Skeletal muscle tissue (tissue), 4 donors: ENCODE measurements around the gene CTNNBIP1. TPM values are rescaled to one million over a fixed set of nuclear protein-coding genes. Genes with fewer than 3 reads are reported as not detected.

Source experiments
- H3K27ac ChIP-seq: one replicate; pipeline ENCODE4 v1.7.0; 2013; ENCODE audit warnings: mild to moderate bottlenecking, low read depth, low read length, inconsistent platforms
- H3K27me3 ChIP-seq, 3 donors: one replicate each; pipeline ENCODE4 v1.7.0; 2013; ENCODE audit warnings: low read length in 3 of 3; ENCODE audit not compliant: control insufficient read depth in 3 of 3, insufficient read depth in 3 of 3
- H3K36me3 ChIP-seq, 3 donors: one replicate each; pipeline ENCODE4 v1.7.0; 2013; ENCODE audit warnings: low read length in 3 of 3; ENCODE audit not compliant: control insufficient read depth in 3 of 3, insufficient read depth in 3 of 3
- H3K4me1 ChIP-seq, 3 donors: one replicate each; pipeline ENCODE4 v1.7.0; 2013; ENCODE audit warnings: low read length in 3 of 3, mild to moderate bottlenecking in 3 of 3; ENCODE audit not compliant: control insufficient read depth in 3 of 3, insufficient read depth in 3 of 3
- H3K4me3 ChIP-seq, 3 donors: one replicate each; pipeline ENCODE4 v1.7.0; 2013; ENCODE audit warnings: low read length in 3 of 3
- H3K9ac ChIP-seq, 3 donors: one replicate each; pipeline ENCODE4 v1.7.0; 2013; ENCODE audit warnings: low read length in 3 of 3, mild to moderate bottlenecking in 3 of 3, moderate library complexity in 2 of 3, low read depth in 1 of 3
- H3K9me3 ChIP-seq, 3 donors: one replicate each; pipeline ENCODE4 v1.7.0; 2013; ENCODE audit warnings: low read length in 3 of 3; ENCODE audit not compliant: control insufficient read depth in 3 of 3
- total RNA-seq: library from RNA; depleted of rRNA; stranded (reverse); fragments of >200 nt; gene quantifications from one replicate; pipeline ENCODE4 v1.2.3, GENCODE V29; 2014
- donor health status: Osteomylitis.

Gene CTNNBIP1
- total RNA-seq, 1 donor from 2014 or later, result 32.4 TPM

- Histone ChIP-seq H3K9ac (no peak overlapping the region), H3K27ac (no peak overlapping the region), H3K9me3 (no peaks in the 10 kb centered on the region), H3K27me3 (no peaks in the 10 kb centered on the region), H3K36me3 (peaks cover 2 to 12% (median 11%) of the 10 kb centered on the region in 3 donors), H3K4me1 (peaks cover 3 to 10% (median 10%) of the 10 kb centered on the region in 3 donors), H3K4me3 (no peak overlapping the region)
Measured at GRCh38 chr1:9882945-9883303, 27.1 kb downstream of the CTNNBIP1 start.

GRCh38 chr1:9882296-9882944, 27.6 kb downstream of the CTNNBIP1 start:
- Histone ChIP-seq H3K9me3 (no peaks in the 10 kb centered on the region), H3K4me3 (no peak overlapping the region), H3K36me3 (peaks cover 2 to 12% (median 11%) of the 10 kb centered on the region in 3 donors), H3K9ac (no peak overlapping the region), H3K27me3 (no peaks in the 10 kb centered on the region), H3K27ac (no peak overlapping the region), H3K4me1 (peaks cover 3 to 10% (median 10%) of the 10 kb centered on the region in 3 donors)

GRCh38 chr1:9881838-9882249, 28.2 kb downstream of the CTNNBIP1 start:
- no peak overlapping the region for H3K4me3 ChIP-seq
- peaks cover 3 to 13% (median 10%) of the 10 kb centered on the region in 3 donors for H3K4me1 ChIP-seq
- H3K36me3 ChIP-seq, result peaks cover 2 to 11% (median 10%) of the 10 kb centered on the region in 3 donors
- H3K9ac ChIP-seq, result no peak overlapping the region
- no peaks in the 10 kb centered on the region for H3K27me3 ChIP-seq
- no peak overlapping the region for H3K27ac ChIP-seq
- H3K9me3 ChIP-seq, result no peaks in the 10 kb centered on the region

- Histone ChIP-seq H3K4me3 (no peak overlapping the region), H3K27me3 (no peaks in the 10 kb centered on the region), H3K9ac (no peak overlapping the region), H3K9me3 (no peaks in the 10 kb centered on the region), H3K36me3 (peaks cover 0 to 4% (median 4%) of the 10 kb centered on the region in 3 donors), H3K4me1 (peaks cover 23% of the 10 kb centered on the region in 3 donors), H3K27ac (no peak overlapping the region)
Measured at GRCh38 chr1:9878404-9878803, 31.7 kb downstream of the CTNNBIP1 start.

- H3K4me3 ChIP-seq, result no peak overlapping the region
- H3K4me1 ChIP-seq, result peaks cover 24 to 27% (median 26%) of the 10 kb centered on the region in 3 donors
- no peak overlapping the region for H3K27ac ChIP-seq
- H3K27me3 ChIP-seq, result no peaks in the 10 kb centered on the region
- H3K36me3 ChIP-seq, result peaks cover 0 to 4% (median 2%) of the 10 kb centered on the region in 3 donors
- no peaks in the 10 kb centered on the region for H3K9me3 ChIP-seq
- H3K9ac ChIP-seq, result no peak overlapping the region
Measured at GRCh38 chr1:9877962-9878361, 32.1 kb downstream of the CTNNBIP1 start.

- H3K36me3 ChIP-seq, result peaks cover 0 to 9% (median 9%) of the 10 kb centered on the region in 3 donors
- H3K27ac ChIP-seq, result no peak overlapping the region
- peaks cover 29 to 39% (median 30%) of the 10 kb centered on the region in 3 donors for H3K4me1 ChIP-seq
- no peaks in the 10 kb centered on the region for H3K27me3 ChIP-seq
- H3K9me3 ChIP-seq, result no peaks in the 10 kb centered on the region
- no peak overlapping the region for H3K4me3 ChIP-seq
- peak overlapping the region in 1 of 3 donors; percentile 64 for H3K9ac ChIP-seq
Measured at GRCh38 chr1:9875636-9876000, 34.5 kb downstream of the CTNNBIP1 start.

- peaks cover 0 to 14% (median 10%) of the 10 kb centered on the region in 3 donors for H3K36me3 ChIP-seq
- H3K4me1 ChIP-seq, result peaks cover 29 to 39% (median 30%) of the 10 kb centered on the region in 3 donors
- H3K9ac ChIP-seq, result peak overlapping the region in 2 of 3 donors; percentile 5 to 64
- no peaks in the 10 kb centered on the region for H3K9me3 ChIP-seq
- H3K4me3 ChIP-seq, result peak overlapping the region in 2 of 3 donors; percentile 9 to 65
- H3K27ac ChIP-seq, result no peak overlapping the region
- H3K27me3 ChIP-seq, result no peaks in the 10 kb centered on the region
Measured at GRCh38 chr1:9874959-9875635, 35.0 kb downstream of the CTNNBIP1 start.

GRCh38 chr1:9874412-9874811, 35.7 kb downstream of the CTNNBIP1 start:
- Histone ChIP-seq H3K4me3 (no peak overlapping the region), H3K27me3 (no peaks in the 10 kb centered on the region), H3K9me3 (no peaks in the 10 kb centered on the region), H3K36me3 (peaks cover 0 to 19% (median 17%) of the 10 kb centered on the region in 3 donors), H3K4me1 (peaks cover 29 to 39% (median 30%) of the 10 kb centered on the region in 3 donors), H3K9ac (peak overlapping the region in 1 of 3 donors; percentile 64), H3K27ac (no peak overlapping the region)

- H3K4me3 ChIP-seq, result no peak overlapping the region
- no peak overlapping the region for H3K27ac ChIP-seq
- H3K36me3 ChIP-seq, result peaks cover 0 to 20% (median 19%) of the 10 kb centered on the region in 3 donors
- H3K4me1 ChIP-seq, result peaks cover 29 to 39% (median 30%) of the 10 kb centered on the region in 3 donors
- H3K9me3 ChIP-seq, result no peaks in the 10 kb centered on the region
- no peaks in the 10 kb centered on the region for H3K27me3 ChIP-seq
- H3K9ac ChIP-seq, result peak overlapping the region in 1 of 3 donors; percentile 8
Measured at GRCh38 chr1:9873992-9874391, 36.1 kb downstream of the CTNNBIP1 start.

GRCh38 chr1:9873385-9873784, 36.7 kb downstream of the CTNNBIP1 start:
- Histone ChIP-seq H3K9me3 (no peaks in the 10 kb centered on the region), H3K27ac (peak overlapping the region; percentile 7), H3K4me1 (peaks cover 29 to 39% (median 29%) of the 10 kb centered on the region in 3 donors), H3K36me3 (peaks cover 0 to 22% (median 19%) of the 10 kb centered on the region in 3 donors), H3K4me3 (no peak overlapping the region), H3K27me3 (no peaks in the 10 kb centered on the region), H3K9ac (peak overlapping the region in 2 of 3 donors; percentile 10 to 57)
